H1 (cell line): Measurements from ENCODE around the gene CAPN15. TPM values are rescaled to one million over a fixed set of nuclear protein-coding genes. Genes with fewer than 3 reads are reported as not detected.

Source experiments
- CTCF ChIA-PET: fragments of 300-600 bp; sonication (Branson Sonifier 250); formaldehyde crosslinking; loops from one replicate; lab custom pipeline; 2021; ENCODE audit not compliant: partially characterized antibody; lab: Charles Lee
- POLR2A ChIA-PET: fragments of 300-600 bp; sonication (Branson Sonifier 250); formaldehyde crosslinking; loops from one replicate; lab custom pipeline; 2021; ENCODE audit warnings: inconsistent platforms; ENCODE audit not compliant: partially characterized antibody; lab: Charles Lee
- DNase-seq, 2 experiments: peaks; one replicate each; pipeline versions ENCODE4 v3.0.0 to v3.0.0-alpha.2; 2010 to 2022; ENCODE audit warnings: low spot score in 2 of 2, low read depth in 1 of 2, mixed read lengths in 1 of 2
- FAIRE-seq: peaks from 2 replicates; lab custom pipeline; 2011; peaks lifted over from hg19 to GRCh38; lab: Jason Lieb, UNC
- H2AFZ ChIP-seq: 2 replicates; pipeline ENCODE4 v1.8.1; 2012; ENCODE audit warnings: low read length, inconsistent platforms
- H2AK5ac ChIP-seq: 2 replicates; pipeline ENCODE4 v1.6.1; 2013; ENCODE audit warnings: low read depth, low read length
- H2BK120ac ChIP-seq: replicated peaks from 2 replicates; pipeline ENCODE3; 2013; ENCODE audit warnings: low read depth, low read length, inconsistent platforms
- H2BK12ac ChIP-seq: 2 replicates; pipeline ENCODE4 v1.6.1; 2013; ENCODE audit warnings: low read depth, low read length
- H2BK15ac ChIP-seq: 2 replicates; pipeline ENCODE4 v1.6.1; 2013; ENCODE audit warnings: low read length
- H2BK20ac ChIP-seq: 2 replicates; pipeline ENCODE4 v1.6.1; 2013; ENCODE audit warnings: low read length
- H2BK5ac ChIP-seq: 2 replicates; pipeline ENCODE4 v1.6.1; 2013; ENCODE audit warnings: low read depth, low read length
- H3K14ac ChIP-seq: 2 replicates; pipeline ENCODE4 v1.6.1; 2013; ENCODE audit warnings: inconsistent platforms; ENCODE audit not compliant: insufficient read length
- H3K18ac ChIP-seq: 2 replicates; pipeline ENCODE4 v1.6.1; 2013; ENCODE audit warnings: low read length; ENCODE audit errors: extremely low read depth
- H3K23ac ChIP-seq: 2 replicates; pipeline ENCODE4 v1.6.1; 2013; ENCODE audit warnings: inconsistent platforms; ENCODE audit not compliant: insufficient read length
- H3K23me2 ChIP-seq: 2 replicates; pipeline ENCODE4 v1.6.1; 2013; ENCODE audit warnings: low read depth, low read length
- H3K27ac ChIP-seq: 2 replicates; pipeline ENCODE4 v1.6.1; 2011; ENCODE audit warnings: low read depth, low read length, inconsistent platforms
- H3K27me3 ChIP-seq, 4 experiments: replicated peaks in 1 of 4; 1 replicate in 1 of 4; 2 replicates in 3 of 4; pipeline versions ENCODE4 v1.6.1 to v1.8.1; 2011 to 2013; ENCODE audit warnings: low read length in 3 of 4, mild to moderate bottlenecking in 3 of 4, inconsistent platforms in 2 of 4, mixed read lengths in 2 of 4, moderate library complexity in 1 of 4; ENCODE audit not compliant: control insufficient read depth in 3 of 4, insufficient read depth in 3 of 4; ENCODE audit errors: extremely low read depth in 1 of 4
- H3K36me3 ChIP-seq, 4 experiments: 2 replicates each; pipeline versions ENCODE4 v1.6.1 to v1.8.1; 2011 to 2013; ENCODE audit warnings: mild to moderate bottlenecking in 4 of 4, low read length in 3 of 4, moderate library complexity in 2 of 4, control low read depth in 1 of 4, inconsistent platforms in 1 of 4; ENCODE audit not compliant: insufficient read depth in 4 of 4, control insufficient read depth in 2 of 4
- H3K4ac ChIP-seq: replicated peaks from 2 replicates; pipeline ENCODE3; 2013; ENCODE audit warnings: low read length, low read depth, mixed read lengths, inconsistent platforms; ENCODE audit not compliant: insufficient read length
- H3K4me1 ChIP-seq, 4 experiments: replicated peaks in 1 of 4; 1 replicate in 1 of 4; 2 replicates in 3 of 4; pipeline versions ENCODE4 v1.6.1 to v1.8.1; 2011 to 2013; ENCODE audit warnings: low read length in 3 of 4, inconsistent platforms in 2 of 4, mixed read lengths in 1 of 4; ENCODE audit not compliant: insufficient read depth in 4 of 4, control insufficient read depth in 3 of 4
- H3K4me2 ChIP-seq, 2 experiments: 2 replicates each; pipeline versions ENCODE4 v1.6.1 to v1.8.1; 2011 to 2013; ENCODE audit warnings: low read depth in 2 of 2, low read length in 2 of 2, control low read depth in 1 of 2, inconsistent platforms in 1 of 2, mild to moderate bottlenecking in 1 of 2; ENCODE audit not compliant: insufficient read depth in 1 of 2
- H3K4me3 ChIP-seq, 4 experiments: fragments of 200-600, 300-600 bp in 1 of 4; sonication (generic), shearing (Covaris generic), sonication (Bioruptor Twin) in 1 of 4; 2 replicates each; pipeline versions ENCODE4 v1.5.1 to v1.8.1; 2011 to 2016; ENCODE audit warnings: low read length in 4 of 4, low read depth in 3 of 4, control low read depth in 2 of 4, inconsistent platforms in 2 of 4, mild to moderate bottlenecking in 2 of 4, mixed read lengths in 1 of 4, moderate library complexity in 1 of 4; ENCODE audit not compliant: insufficient read depth in 2 of 4; ENCODE audit errors: extremely low read depth in 1 of 4
- H3K56ac ChIP-seq: replicated peaks from 2 replicates; pipeline ENCODE3; 2013; ENCODE audit warnings: low read depth, mild to moderate bottlenecking, mixed read lengths, low read length, inconsistent platforms; ENCODE audit not compliant: insufficient read length
- H3K79me1 ChIP-seq: 2 replicates; pipeline ENCODE4 v1.6.1; 2013; ENCODE audit warnings: low read depth, low read length, control low read depth
- H3K79me2 ChIP-seq, 2 experiments: 2 replicates each; pipeline versions ENCODE4 v1.6.1 to v1.8.1; 2012 to 2013; ENCODE audit warnings: low read length in 2 of 2, mild to moderate bottlenecking in 2 of 2, inconsistent platforms in 1 of 2; ENCODE audit not compliant: insufficient read depth in 2 of 2, control insufficient read depth in 1 of 2
- H3K9ac ChIP-seq, 4 experiments: replicated peaks in 1 of 4; 1 replicate in 1 of 4; 2 replicates in 3 of 4; pipeline versions ENCODE4 v1.6.1 to v1.8.1; 2011 to 2013; ENCODE audit warnings: low read depth in 3 of 4, low read length in 3 of 4, control low read depth in 2 of 4, mild to moderate bottlenecking in 2 of 4, moderate library complexity in 2 of 4, inconsistent platforms in 1 of 4; ENCODE audit errors: extremely low read depth in 1 of 4
- H3K9me3 ChIP-seq, 2 experiments: 2 replicates each; pipeline versions ENCODE4 v1.6.1 to v1.8.1; 2012 to 2013; ENCODE audit warnings: mild to moderate bottlenecking in 2 of 2, moderate library complexity in 2 of 2, control low read depth in 1 of 2, inconsistent platforms in 1 of 2, low read depth in 1 of 2, low read length in 1 of 2, mixed read lengths in 1 of 2; ENCODE audit not compliant: insufficient read depth in 2 of 2
- H4K20me1 ChIP-seq, 2 experiments: replicated peaks in 1 of 2; 2 replicates each; pipeline versions ENCODE3 to v1.8.1; 2011 to 2013; ENCODE audit warnings: inconsistent platforms in 2 of 2, low read length in 2 of 2, mild to moderate bottlenecking in 1 of 2; ENCODE audit not compliant: insufficient read depth in 2 of 2, control insufficient read depth in 1 of 2
- H4K5ac ChIP-seq: 2 replicates; pipeline ENCODE4 v1.6.1; 2013; ENCODE audit warnings: low read length, low read depth, mixed read lengths, inconsistent platforms; ENCODE audit not compliant: insufficient read length
- H4K8ac ChIP-seq: 2 replicates; pipeline ENCODE4 v1.8.0; 2013; ENCODE audit warnings: mild to moderate bottlenecking, moderate library complexity, low read length, inconsistent platforms; ENCODE audit not compliant: insufficient read depth; ENCODE audit errors: extremely low read depth
- H4K91ac ChIP-seq: replicated peaks from 2 replicates; pipeline ENCODE3; 2013; ENCODE audit warnings: low read length, mixed read lengths, inconsistent platforms; ENCODE audit not compliant: insufficient read length
- EZH2 ChIP-seq: fragments of 200-600 bp; sonication (generic); IDR thresholded peaks from 2 replicates; pipeline ENCODE4 v1.7.1; 2012; ENCODE audit warnings: low read depth, mild to moderate bottlenecking, moderate library complexity, low read length, inconsistent platforms; ENCODE audit not compliant: severe bottlenecking
- FOSL1 ChIP-seq: IDR thresholded peaks from 2 replicates; pipeline ENCODE4 v1.6.1; 2011; ENCODE audit warnings: mild to moderate bottlenecking, low read depth, low read length, moderate library complexity; ENCODE audit not compliant: insufficient read depth
- GABPA ChIP-seq: IDR thresholded peaks from 2 replicates; pipeline ENCODE4 v1.6.1; 2011; ENCODE audit warnings: mild to moderate bottlenecking, low read length, moderate library complexity, borderline replicate concordance; ENCODE audit not compliant: insufficient read depth
- KDM5A ChIP-seq: fragments of 200-600 bp; IDR thresholded peaks from 2 replicates; pipeline ENCODE4 v1.7.1; 2012; ENCODE audit warnings: mild to moderate bottlenecking, low read length, inconsistent platforms, mixed read lengths
- SIN3A ChIP-seq, 2 experiments: IDR thresholded peaks in 1 of 2; conservative IDR thresholded peaks in 1 of 2; 2 replicates each; pipeline ENCODE4 v1.6.1; 2011 to 2012; ENCODE audit warnings: low read length in 2 of 2, improper control_type of control experiment in 1 of 2, low read depth in 1 of 2, mild to moderate bottlenecking in 1 of 2
- SIX5 ChIP-seq: IDR thresholded peaks from 2 replicates; pipeline ENCODE4 v1.6.1; 2011; ENCODE audit warnings: mild to moderate bottlenecking, low read depth, low read length
- SRF ChIP-seq: IDR thresholded peaks from 2 replicates; pipeline ENCODE4 v1.6.1; 2011; ENCODE audit warnings: mild to moderate bottlenecking, low read depth, low read length, moderate library complexity
- TAF7 ChIP-seq: optimal IDR thresholded peaks from 2 replicates; pipeline ENCODE3; 2011; ENCODE audit warnings: low read depth, mild to moderate bottlenecking, inconsistent platforms, low read length, moderate library complexity, borderline replicate concordance
- TEAD4 ChIP-seq: IDR thresholded peaks from 2 replicates; pipeline ENCODE4 v1.6.1; 2012; ENCODE audit warnings: low read depth, low read length, inconsistent platforms, mixed read lengths
- ZNF274 ChIP-seq: IDR thresholded peaks from 2 replicates; pipeline ENCODE4 v1.7.0; 2012; ENCODE audit warnings: low read length, borderline replicate concordance; ENCODE audit errors: extremely low read depth
- WGBS, 2 experiments: shearing (Covaris generic) in 1 of 2; methylation state at CpG; one replicate each; pipeline versions ENCODE4 v1.1.6 to v1.1.7; 2013 to 2015; ENCODE audit warnings: low lambda C conversion rate in 2 of 2, mixed read lengths in 2 of 2, inconsistent platforms in 1 of 2, low coverage in 1 of 2, missing lambda C conversion rate in 1 of 2; ENCODE audit not compliant: insufficient replicate concordance in 2 of 2, insufficient coverage in 1 of 2, insufficient read length in 1 of 2; ENCODE audit errors: extremely low coverage in 1 of 2, missing lambda C conversion rate in 1 of 2; 5-methylcytosine and 5-hydroxymethylcytosine counted together
- polyA plus RNA-seq, 7 experiments: library from polyadenylated mRNA; depleted of rRNA in 3 of 7; stranded (reverse) in 5 of 7; unstranded in 2 of 7; fragments of >200 nt in 5 of 7; fragments of 200-250 nt in 2 of 7; gene quantifications; 1 replicate in 5 of 7; 2 replicates in 1 of 7; 4 replicates in 1 of 7; pipeline versions ENCODE4 v1.2.1 to v1.2.3, GENCODE V29; 2011 to 2013; ENCODE audit warnings: missing spikeins in 2 of 7, mixed read lengths in 2 of 7
- total RNA-seq: library from RNA; stranded (reverse); fragmentation: NEBNext Ultra II Directional; extraction: Animal tissue kit (Norgen Biotek cat#: 25700); gene quantifications from 2 replicates; pipeline ENCODE4 v1.2.1, GENCODE V29; 2021
- TF ChIP-seq, protein P1 (sequence below): IDR thresholded peaks from 2 replicates; pipeline ENCODE4 v1.6.1; 2011; ENCODE audit warnings: low read depth, mild to moderate bottlenecking, low read length; ENCODE audit not compliant: insufficient read depth

CAPN15 gene
- total and polyA plus RNA-seq, 2 of the 8 experiments (the other 6 are each of a cell fraction or from before 2014, with no cell fraction given), result 38.9 to 76.9 TPM

DNA sequence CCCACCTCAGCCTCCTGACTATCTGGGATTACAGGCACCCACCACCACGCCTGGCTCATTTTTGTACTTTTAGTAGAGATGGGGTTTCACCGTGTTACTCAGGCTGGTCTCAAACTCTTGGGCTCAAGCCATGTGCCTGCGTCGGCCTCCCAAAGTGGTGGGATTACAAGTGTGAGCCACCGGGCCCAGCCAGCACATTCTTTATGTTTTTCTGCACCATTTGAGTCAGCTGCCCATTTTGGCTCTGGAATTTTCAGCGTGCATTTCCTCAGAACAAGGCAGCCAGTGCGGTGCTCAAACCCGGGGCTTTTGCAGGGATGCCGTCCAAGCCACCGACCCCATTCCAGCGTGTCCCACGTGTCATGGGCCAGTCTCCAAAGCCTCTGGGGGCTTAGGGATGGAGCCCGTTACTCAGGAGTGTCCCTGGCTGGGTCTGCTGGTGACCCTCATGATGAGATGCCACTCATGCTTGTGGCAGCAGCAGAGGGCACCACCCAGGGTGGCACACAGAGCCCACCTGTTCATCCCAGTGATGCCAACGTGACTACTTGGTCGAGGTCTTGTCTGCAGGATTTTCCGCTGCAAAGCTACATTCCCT, 58.6 kb downstream of the CAPN15 start:
- Histone ChIP-seq H4K5ac (no peak overlapping the region), H3K9me3 (no peaks in the 10 kb centered on the region), H3K36me3 (no peaks in the 10 kb centered on the region), H2AK5ac (peak overlapping the region; percentile 56; the same call in 1 of the 2 replicates), H3K27me3 (peaks cover 0 to 33% (median 24%) of the 10 kb centered on the region in 4 experiments; a peak in 5 of 7 replicates), H3K18ac (no peak overlapping the region), H3K4ac (no peak overlapping the region), H3K56ac (no peak overlapping the region), H2BK120ac (no peak overlapping the region), H3K4me2 (no peak overlapping the region), H3K27ac (no peak overlapping the region), H4K8ac (peak overlapping the region; percentile 71; the same call in 1 of the 2 replicates), H3K79me1 (peaks cover 7% of the 10 kb centered on the region; the same call in 1 of the 2 replicates), H3K4me3 (no peak overlapping the region), H3K9ac (no peak overlapping the region), H3K79me2 (peaks cover 0 to 12% of the 10 kb centered on the region in 2 experiments; a peak in 2 of 4 replicates), H3K23ac (no peak overlapping the region), H2BK20ac (no peak overlapping the region), H3K14ac (no peak overlapping the region), H2BK5ac (no peak overlapping the region), H3K4me1 (peaks cover 0 to 33% (median 23%) of the 10 kb centered on the region in 4 experiments; a peak in 6 of 7 replicates), H2BK15ac (no peak overlapping the region), H4K91ac (no peak overlapping the region), H3K23me2 (peaks cover 12% of the 10 kb centered on the region), H4K20me1 (peaks cover 10 to 30% of the 10 kb centered on the region in 2 experiments), H2AFZ (no peak overlapping the region), H2BK12ac (0 out of 2 replicates have a peak overlapping the region, but pooled peaks have one; percentile 50)
- WGBS, 2 experiments, result 84% methylated on average over 16 of the region's 16 CpGs; no CpG with 5 or more reads in 1 of the 2 experiments
- CTCF ChIA-PET, result interaction anchor here (0.7 to 4.3 kb wide), 4 partner anchors 9 to 104 kb away, joined by 3 to 30 read pairs (median 4); no protein-coding TSS in a partner anchor
- DNase-seq, result no peak
- FAIRE-seq, result no peak
- POLR2A ChIA-PET, result interaction anchor here (1.1 to 1.8 kb wide), 9 partner anchors 9 to 135 kb away, joined by 3 to 8 read pairs (median 4); partner anchors contain the start of gene ANTKMT
- TF ChIP-seq SIN3A (conservative IDR thresholded peaks at IDR 0.05 in 1 of 2, IDR thresholded peaks at IDR 0.05 in 1 of 2; ENCODE audit: low read depth in 1 of 2, low read length in 2 of 2) (no peak), TAF7 (no peak), EZH2 (no peak), GABPA (no peak), FOSL1 (no peak), SRF (no peak), SIX5 (no peak), KDM5A (no peak), TEAD4 (no peak), ZNF274 (no peak)
- TF ChIP-seq, protein P1, sequence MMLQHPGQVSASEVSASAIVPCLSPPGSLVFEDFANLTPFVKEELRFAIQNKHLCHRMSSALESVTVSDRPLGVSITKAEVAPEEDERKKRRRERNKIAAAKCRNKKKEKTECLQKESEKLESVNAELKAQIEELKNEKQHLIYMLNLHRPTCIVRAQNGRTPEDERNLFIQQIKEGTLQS, result no peak
